GM11168 (cell line): ENCODE results near the gene CNOT6.

Experiments used
- in situ Hi-C: fragments of 300-500 bp; cut with MboI; formaldehyde crosslinking; loops from one replicate; pipeline ENCODE4 v1.12.0; 2022; ENCODE audit warnings: low sequenced_read_pairs; ENCODE audit not compliant: unreplicated experiment

The CNOT6 gene

DNA sequence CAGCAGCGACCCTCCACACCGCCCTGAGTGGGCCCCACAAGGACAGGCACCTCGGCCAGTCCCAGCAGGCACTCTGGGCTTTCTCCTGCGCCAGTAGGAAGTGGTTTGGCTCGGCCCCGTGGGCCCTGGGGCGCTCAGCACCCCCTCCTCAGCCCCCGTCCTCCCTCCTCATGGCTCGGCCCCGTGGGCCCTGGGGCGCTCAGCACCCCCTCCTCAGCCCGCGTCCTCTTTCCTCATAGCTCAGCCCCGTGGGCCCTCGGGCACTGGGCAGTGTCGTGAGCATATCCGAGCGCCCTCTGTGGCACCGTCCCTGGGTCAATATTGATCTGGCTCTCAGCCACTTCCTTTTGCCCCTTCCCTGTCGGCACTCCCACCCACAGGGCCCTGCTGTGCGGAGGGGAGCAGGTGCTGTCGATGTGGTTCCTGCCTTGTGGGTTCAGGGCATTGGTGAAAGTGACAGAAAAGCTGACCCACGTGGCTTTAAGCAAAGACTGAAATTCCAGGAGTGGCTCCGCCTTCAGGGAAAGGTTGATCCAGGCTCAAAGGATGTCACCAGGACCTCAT lies 102.6 kb downstream of the CNOT6 start:
- in situ Hi-C loops, result no loop called here

- in situ Hi-C loops, result no loop called here
Measured at GRCh38 chr5:180598316-180598701, 104.1 kb downstream of the CNOT6 start.

GRCh38 chr5:180598797-180599589 lies 104.8 kb downstream of the CNOT6 start:
- in situ Hi-C loops, result no loop called here

- in situ Hi-C loops, result no loop called here
Measured at GRCh38 chr5:180599590-180599914, 105.4 kb downstream of the CNOT6 start.

DNA sequence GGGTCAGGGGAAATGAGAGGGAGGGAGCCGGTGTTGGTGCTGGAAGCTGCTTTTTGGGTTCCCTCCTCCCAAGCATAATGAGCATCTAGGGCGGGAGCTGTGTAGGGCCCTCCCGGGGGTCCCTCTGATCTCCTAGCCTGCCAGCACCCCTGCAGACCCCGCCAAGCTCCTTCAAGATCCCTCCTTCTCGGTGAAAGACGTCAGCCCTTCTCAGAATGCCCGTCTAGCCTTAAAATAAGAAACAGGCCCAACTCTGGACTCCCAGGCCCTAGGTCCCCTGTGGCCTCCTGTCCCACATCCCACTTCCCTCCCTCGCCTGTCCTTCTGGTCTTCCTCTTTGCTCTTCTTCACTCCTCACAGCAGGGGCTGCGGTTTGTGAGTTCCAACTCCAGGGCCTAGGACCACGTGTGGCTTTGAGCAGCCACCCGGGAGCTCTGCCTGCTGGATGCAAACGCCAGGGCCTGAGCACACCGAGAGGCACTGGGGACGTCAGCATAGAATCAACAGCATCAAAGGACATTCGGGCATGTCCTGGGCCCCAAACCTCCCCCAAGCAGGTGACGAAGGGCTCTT lies 105.9 kb downstream of the CNOT6 start:
- in situ Hi-C loops, result no loop called here

DNA sequence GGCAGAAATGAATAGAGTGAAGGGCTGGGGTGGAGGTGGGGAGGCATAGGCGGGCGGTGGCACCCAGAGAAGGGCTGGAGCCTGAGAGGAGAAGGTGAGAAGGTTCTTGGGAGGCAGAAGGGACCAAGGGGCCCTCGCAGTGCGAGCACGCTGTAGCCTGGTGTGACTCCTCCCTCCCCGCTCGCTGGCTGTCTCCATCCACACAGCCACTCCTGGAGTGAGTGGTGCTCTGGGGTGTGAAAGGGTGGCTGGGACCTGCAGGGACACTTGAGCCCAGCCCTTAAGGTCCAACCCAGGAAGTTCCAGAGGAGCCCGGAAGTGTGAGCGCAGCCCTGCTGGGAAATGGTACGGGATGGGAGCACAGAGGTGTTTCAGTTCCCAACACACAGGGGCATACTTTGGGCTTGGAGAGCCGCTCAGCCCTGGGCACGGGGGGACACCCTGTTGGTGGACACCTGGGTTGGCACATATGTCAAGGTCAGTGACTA lies 106.4 kb downstream of the CNOT6 start:
- in situ Hi-C loops, result no loop called here

DNA sequence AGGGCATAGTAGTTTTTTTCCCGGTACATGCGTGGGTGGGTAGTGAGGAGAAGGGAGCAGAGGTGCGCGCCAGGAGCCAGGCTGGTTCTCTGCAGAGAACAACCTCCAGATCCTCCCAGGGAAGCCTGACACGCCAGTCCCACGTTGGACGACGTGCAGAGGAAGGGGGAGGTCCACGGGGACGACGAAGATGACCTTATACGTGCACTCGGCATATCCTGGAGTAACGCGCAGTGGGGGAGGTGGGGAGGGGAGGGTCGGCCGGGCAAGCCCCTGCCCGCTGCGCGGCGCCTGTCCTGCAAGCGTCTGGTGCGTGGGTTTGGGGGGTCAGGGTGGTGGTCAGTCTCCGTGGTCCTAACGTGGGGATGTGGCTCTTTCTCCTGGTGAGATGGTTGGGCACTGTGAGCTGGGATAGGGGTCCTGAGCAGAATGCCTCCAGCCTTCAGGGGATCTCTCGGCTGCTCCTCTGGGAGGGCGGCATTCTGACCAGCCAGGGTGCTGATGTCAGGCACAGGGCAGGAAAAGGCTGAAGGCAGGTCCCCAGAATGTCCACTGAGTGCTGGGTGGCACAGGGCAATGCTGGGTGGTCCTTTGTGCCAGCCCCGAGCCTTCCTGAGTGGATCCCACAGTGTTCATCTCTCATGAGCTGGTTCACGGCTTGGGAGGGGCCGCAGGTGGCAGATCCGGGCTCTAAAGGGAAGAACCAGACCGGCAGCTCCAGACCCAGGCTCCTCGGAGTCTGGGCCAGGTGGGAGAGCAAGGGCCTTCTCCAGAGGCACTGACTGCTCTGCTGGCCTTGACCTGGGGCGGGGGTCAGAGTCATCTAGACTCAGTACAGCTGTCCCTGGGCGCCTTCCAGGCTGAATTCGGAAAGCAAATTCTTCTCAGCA lies 107.7 kb downstream of the CNOT6 start:
- in situ Hi-C loops, result no loop called here

DNA sequence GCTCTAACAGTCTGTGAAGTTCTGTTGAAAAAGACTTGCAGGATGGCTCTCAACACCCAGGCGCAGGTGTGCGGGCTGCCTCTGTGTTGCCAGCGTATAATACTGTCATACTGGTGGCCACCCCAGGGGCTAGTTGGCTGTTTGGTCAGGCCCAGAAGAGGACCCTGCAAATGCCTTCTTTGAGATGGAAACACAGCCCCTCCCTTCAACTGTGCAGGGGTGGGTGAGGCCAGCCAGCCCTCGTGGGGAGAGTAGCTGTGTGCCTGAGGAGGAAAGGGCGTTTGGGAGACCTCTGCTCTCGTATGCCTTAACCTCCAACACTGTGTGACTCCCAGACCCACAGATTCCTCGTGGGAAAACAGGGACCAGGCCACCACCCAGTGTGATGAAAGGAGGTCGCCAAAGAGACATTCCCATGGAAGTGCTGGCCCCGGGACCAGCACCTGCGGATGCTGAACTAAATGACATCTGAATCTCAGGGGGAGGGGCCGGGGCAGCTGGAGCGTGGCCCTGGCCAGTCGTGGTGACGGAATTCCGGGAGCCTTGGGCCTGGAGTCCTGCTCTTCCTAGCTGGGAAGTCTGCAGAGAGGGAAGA lies 108.4 kb downstream of the CNOT6 start:
- in situ Hi-C loops, result no loop called here

- in situ Hi-C loops, result no loop called here
Measured at GRCh38 chr5:180603076-180603594, 109.0 kb downstream of the CNOT6 start.

DNA sequence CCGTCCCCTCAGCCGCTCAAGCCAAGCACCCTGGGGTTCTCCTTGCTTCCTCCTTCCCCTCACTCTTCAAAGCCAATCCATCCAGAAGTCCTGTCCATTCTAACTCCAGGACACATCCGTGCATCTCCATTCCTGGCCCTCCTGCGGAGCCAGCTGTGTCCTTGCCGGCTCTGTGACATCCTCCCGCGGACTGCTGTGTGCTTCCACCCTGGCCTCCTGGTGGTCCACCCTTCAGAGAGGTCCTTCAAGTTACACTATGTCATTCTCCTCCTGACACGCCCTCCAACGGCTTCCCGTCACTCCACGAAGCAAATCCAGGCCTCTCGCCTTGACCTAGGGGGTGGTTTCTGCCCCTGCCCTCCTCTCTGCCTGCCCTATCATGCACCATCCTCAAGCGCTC lies 110.1 kb downstream of the CNOT6 start:
- in situ Hi-C loops, result no loop called here

- in situ Hi-C loops, result no loop called here
Measured at GRCh38 chr5:180605554-180606214, 111.5 kb downstream of the CNOT6 start.

- in situ Hi-C loops, result no loop called here
Measured at GRCh38 chr5:180606215-180606785, 112.1 kb downstream of the CNOT6 start.

DNA sequence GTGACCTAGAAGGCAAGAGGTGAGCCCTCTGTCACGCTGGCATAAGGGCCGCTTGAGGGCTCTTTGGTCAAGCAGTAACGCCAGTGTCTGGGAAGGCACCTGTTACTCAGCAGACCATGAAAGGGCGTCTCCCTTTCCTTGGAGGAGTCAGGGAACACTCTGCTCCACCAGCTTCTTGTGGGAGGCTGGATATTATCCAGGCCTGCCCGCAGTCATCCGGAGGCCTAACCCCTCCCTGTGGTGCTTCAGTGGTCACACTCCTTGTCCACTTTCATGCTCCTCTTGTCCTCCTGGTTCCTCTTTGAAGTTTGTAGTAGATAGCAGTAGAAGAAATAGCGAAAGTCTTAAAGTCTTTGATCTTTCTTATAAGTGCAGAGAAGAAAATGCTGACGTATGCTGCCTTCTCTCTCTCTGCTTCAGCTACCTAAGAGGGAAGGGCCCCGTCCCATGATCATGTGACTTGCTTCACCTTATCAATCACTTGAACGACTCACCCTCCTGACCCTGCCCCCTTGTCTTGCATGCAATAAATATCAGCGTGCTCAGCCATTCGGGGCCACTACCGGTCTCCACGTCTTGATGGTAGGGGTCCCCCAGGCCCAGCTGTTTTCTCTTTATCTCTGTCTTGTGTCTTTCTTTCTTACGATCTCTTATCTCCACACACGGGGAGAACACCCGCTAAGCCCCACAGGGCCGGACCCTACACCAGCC lies 113.8 kb downstream of the CNOT6 start:
- in situ Hi-C loops, result no loop called here

GRCh38 chr5:180608572-180609310 lies 114.6 kb downstream of the CNOT6 start:
- in situ Hi-C loops, result no loop called here

- in situ Hi-C loops, result no loop called here
Measured at GRCh38 chr5:180609386-180609785, 115.2 kb downstream of the CNOT6 start.

- in situ Hi-C loops, result no loop called here
Measured at GRCh38 chr5:180609817-180610550, 115.8 kb downstream of the CNOT6 start.

DNA sequence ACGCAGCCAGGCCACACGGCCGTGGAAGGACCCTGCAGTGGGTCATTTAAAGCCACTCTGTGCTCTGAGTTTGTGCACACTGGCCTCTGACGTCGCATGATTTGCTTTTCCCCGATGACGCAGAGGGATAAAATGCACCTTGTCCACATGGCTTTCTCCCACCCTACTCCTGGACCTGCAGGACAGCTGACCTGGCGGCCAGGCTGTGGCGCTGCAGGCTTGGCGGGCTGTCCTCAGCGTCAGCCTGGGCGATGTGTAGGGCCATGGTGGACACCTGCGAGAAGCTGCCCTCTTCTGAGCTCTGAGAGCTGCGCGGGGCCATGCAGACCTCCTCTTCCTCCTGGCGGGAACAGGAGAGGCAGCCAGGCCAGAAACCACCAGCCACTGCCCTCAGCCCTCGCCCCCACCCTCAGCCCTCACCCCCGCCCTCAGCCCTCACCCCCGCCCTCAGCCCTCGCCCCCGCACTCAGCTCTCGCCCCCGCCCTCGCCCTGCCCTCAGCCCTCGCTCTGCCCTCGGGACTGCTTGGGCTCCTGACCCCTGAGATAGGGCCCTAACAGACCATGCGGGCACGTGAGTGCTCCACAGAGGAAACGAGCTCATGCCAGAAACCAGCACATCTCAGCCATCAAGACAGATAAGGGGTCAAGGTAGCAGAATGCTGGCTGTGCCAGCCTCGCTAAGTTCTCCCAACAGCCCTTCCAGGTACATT lies 117.1 kb downstream of the CNOT6 start:
- in situ Hi-C loops, result no loop called here
